ENCODE data around the gene APRT.

APRT gene

DNA sequence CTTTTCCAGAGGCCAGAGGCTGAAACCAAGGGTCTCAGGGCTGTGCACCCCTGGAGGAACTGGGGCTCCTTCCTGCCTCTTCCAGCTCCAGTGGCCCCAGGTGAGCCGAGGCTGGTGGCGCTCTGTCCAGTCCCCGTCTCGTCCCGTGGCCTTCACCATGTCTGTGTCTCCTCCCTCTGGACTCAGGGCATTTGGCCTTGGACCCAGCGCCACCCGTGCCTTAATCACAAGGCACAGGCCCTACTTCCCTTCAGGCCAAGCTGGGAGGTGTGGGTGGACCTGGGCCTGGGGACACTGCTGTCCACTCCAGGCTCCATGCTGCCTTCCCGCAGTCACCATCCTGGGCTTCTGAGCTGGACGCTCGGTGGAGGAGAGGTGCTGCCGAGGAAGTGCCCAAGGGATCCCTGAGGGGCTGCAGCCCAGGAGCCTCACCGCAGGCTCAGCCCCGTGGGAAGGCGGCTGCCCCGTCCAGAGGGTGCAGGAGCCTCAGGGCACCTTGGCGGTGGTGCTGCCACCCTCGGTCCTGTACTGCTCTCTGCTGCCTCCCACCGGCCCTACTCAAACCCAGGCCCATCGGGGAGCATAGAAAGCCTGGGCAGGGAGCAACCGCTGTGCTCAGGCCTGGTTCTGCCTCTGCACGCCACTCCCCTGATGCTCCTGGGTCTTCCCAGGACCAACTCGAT, 9.6 kb upstream of the APRT start:
- DNase-seq: no peak

- no peak for DNase-seq
These were observed 8.8 kb upstream of the APRT start for GRCh38 chr16:88820385-88821025.

DNA sequence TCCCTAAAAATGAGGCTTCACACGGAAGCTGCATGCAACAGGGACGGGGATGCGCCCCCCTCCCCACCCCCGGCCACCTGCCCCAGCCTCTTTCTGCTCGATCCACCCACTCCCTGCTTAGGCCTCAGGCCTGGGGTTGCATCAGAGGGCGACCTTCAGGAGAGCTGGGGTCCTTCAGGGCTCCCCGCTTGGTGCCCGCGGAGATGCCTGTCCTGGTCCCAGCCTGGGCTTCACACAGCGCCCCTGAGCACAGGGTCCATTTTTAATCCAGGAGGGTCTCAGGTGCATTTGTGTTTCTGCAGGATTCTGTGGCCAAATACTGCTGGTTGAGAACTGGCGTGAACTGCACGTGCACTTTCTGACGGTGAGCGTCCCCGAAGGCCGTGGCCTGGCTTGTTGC, 7.4 kb upstream of the APRT start:
- DNase-seq: no peak

DNA sequence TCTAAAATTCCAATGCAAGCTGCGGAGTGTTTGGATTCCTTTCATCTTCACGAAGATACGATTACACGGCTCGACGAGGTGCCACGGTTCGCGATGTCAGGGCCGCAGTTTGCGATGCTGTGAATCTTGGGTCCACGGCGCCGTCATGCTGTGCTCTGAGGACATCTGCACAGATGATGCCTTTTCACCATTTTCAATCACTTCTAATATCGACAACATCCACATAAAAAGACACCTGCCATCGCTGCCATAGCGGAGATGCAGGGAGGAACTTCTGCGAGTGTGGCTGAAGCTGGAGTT, 6.8 kb upstream of the APRT start:
- DNase-seq: no peak

DNA sequence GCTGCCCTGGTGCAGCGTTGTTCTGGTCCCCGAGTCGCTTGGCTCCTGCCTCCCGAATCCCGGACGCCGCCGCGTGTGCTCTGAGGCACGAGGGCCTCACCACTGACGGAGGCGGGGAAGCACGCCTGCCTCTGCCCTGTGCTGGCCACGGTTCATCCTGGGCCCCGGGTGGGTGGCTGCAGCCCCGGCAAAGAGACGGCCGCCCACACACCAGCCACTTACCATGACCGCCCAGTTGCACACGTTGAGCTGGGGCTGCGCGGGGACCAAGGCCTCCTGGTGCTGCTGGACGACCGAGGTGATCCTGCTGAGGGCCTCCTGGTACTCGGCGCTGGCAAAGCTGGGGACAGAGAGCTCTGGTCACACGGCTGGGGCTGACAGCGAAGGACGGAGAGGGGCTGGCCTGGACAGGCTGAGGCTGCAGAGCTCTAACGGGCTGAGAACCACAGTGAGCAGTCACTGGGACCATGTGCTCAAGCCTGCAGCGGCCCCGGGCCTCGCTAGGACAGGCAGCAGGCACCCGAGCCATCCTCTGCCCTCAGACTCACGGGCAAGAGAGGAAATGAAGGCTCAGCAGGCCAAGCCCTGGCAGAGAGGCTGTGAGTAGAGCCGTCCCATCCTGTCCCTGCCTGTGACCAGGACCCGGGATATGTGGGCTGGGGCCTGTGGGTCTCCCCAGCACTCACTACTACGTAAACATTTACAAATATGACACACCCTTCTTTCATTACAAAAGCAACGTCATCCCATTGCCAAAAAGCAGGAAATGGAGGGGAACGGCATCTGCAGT, 6.3 kb upstream of the APRT start:
- DNase-seq: no peak

DNA sequence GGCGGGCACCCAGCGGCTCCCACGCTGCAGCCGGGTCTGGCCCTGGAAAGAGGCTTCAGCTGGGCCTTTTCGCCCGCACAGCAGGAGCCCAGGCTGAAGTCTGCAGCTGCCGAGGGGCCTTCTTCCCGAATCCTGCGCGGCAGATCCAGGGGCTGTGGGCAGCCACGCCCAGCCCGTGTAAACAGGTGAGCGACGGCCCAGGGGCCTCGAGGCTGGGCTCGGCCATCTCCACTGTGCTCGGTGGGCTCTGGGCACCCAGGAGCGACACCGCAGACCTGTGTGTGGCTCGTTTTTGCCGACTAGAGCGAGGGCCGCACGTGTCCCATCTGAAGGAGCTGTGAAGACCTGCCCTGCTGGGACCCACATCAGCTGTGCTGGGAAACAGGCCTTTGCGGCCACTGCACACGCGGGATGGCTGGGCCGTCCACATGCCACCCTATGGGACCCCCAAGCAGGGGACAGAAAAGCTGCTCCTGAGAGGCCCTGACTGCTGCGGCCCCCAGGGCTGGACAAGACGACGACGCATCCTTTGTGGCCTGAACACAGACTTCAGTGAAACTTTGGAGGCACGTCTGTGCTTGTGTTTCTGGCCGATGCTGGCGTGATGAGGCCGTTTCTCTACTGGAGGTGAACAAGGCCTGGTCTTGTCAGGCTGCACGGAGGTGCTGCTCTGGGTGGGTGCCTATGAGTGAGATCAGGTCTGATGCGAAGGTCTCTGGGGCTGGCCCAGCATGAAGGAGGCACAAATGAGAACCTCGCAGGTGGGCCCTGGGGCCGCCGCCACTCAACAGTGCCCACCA, 5.2 kb upstream of the APRT start:
- no peak for DNase-seq

GRCh38 chr16:88815901-88816589, 4.3 kb upstream of the APRT start:
- peak; percentile 49 to 81 for DNase-seq

- no peak for DNase-seq
These were observed 3.5 kb upstream of the APRT start for GRCh38 chr16:88815227-88815626.

DNA sequence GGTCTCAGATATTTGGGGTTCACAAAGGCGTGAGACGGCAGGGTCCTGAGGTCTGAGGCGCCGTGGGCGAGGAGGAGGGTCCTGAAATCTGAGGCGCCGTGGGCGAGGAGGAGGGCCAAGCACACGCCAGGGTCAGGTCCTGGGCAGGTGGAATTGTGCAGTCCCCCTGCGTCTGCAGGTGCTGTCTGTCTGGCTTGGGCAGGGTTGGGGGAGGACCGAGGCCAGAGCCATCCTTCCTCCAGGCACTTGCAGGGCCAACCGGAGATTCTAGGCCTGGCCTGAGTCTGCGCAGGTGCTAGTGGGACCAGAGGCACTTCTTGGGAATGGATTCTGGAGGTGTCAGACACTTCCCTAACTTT, 2.4 kb upstream of the APRT start:
- DNase-seq: no peak

DNA sequence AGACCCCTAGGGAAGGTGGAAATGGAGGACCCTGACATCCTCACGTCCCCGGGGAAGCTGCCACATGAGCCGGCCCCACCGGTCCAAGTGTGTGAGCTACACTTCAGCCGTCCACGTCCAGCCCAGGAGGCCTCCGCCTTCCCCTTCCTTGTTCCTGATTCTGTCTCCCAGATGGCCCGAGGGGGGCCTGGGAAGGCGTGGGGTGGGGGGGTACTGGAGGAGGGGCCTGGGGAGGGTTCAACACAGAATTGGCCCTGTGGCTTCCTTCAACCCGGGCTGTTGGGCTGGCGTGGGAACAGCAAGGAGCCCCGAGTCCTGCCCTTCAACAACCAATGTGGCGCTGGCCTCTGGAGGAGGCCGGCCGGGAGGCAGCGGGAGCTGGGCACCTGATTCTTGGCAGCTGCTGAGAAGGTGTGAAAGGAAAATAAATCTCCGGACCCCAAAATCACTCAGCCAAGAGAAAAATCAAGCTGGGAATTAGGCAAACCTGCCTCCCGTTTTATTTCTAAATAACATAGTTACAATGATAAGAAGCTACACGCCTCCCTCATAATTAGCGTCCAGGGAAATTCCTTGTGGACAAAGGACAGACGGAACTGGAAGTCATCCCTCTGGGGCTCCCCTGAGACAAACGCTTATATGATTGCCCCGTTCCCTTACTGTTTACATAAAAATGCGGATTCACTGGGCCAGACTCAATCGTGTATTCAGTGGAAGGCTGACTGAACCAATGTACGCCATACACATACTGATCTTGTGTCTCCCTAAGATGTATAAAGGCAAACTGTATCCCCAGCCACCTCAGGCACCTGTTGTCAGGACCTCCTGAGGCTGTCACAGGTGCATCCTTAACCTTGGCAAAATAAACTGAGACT, 1.8 kb upstream of the APRT start:
- DNase-seq: no peak

- peak in 1 of 2 experiments; percentile 60 for DNase-seq
These were observed 963 bp upstream of the APRT start for GRCh38 chr16:88812513-88813268.

DNA sequence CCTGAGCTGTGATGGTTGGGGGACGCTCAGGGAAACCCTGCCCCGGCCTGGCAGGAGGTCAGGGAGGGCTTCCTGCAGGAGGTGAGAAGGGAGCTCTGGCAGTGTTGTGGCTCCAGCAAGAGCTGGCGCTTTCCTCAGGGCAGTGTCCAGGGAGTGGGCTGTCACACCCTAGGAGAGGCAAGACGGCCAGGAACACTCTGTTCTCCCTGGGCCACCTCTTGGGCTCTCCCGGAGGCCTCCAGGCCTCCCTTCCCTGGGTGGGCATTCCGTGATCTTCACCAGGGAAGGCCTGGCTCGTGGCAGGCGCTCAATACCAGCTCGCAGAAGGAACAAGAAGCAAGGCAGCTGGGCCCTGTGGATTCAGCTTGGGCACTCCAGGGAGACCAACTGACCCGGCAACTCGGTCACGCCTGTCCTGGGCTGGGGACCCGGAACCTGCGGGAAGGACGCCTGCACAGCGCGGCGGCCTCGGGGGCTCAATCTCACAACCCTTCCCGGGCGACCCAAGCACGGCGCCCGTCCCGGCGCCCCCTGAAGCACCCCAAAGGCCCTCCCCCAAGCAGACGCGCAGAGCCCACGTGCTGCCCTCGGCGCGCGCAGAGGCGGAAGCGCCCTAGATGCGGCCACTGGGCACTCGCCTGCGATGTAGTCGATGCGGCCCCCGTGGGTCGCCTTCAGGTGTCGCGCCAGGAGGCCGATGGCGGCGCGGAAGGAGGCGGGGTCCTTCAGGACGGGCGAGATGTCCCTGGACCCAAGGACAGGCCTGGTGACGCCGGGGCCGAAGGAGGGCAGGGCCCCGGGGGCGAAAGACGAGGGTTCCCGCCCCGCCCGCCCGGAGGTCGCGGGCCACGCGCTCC, 588 bp downstream of the APRT start:
- DNase-seq: peak; percentile 46 to 75

DNA sequence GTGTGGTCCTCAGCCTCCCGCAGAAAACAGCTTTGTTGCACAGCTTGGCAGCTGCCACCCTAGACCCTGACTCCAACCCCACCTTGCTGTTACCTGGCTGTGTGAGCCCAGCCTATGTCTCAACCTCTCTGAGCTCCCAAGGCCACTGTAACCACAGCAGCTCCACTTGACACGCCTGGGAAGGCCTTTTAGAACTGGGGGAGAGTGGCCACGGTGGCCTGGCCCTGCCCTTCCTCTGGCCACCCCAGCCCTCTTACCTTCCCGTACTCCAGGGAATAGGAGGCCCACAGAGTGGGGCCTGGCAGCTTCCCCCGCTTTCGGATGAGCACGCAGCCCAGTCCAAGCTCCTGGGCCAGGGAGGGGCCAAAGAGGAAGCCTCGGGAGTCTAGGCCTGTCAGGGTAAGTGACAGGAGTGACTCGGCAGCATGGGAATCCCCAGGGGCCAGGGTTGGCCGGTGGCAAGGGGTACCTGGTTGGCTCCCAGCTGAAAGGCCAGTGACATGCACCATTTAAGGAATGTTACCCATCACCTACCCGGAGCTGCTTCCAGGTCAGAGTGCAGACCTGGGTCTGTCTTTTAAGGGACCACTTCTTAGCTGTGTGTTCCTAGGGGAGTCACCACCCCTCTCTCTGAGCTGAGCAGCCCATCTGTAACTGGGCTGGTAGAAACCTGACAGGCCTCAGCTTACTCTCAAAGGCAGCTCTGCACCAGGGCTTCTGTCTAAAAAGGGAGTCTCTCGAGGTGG, 1.4 kb downstream of the APRT start:
- no peak for DNase-seq

DNA sequence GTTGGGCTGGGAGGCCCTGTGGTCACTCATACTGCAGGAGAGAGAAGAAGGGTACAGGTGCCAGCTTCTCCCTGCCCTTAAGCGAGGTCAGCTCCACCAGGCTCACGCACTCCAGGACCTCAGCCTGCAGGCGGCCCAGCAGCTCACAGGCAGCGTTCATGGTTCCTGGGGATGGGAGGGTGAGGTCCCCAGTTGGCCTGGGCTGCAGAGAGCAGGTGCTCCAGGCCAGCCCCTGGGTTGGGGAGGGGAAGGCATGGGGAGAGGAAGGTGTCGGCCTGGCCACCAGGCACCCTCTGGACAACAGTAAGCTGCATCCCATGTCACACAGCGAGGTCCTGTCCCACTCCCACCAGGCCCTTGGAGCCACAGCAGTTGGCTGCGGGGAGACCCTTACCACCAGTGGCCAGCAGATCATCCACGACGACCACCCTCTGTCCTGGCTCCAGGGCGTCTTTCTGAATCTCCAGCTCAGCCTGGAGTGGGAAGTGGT, 2.0 kb downstream of the APRT start:
- no peak for DNase-seq

DNA sequence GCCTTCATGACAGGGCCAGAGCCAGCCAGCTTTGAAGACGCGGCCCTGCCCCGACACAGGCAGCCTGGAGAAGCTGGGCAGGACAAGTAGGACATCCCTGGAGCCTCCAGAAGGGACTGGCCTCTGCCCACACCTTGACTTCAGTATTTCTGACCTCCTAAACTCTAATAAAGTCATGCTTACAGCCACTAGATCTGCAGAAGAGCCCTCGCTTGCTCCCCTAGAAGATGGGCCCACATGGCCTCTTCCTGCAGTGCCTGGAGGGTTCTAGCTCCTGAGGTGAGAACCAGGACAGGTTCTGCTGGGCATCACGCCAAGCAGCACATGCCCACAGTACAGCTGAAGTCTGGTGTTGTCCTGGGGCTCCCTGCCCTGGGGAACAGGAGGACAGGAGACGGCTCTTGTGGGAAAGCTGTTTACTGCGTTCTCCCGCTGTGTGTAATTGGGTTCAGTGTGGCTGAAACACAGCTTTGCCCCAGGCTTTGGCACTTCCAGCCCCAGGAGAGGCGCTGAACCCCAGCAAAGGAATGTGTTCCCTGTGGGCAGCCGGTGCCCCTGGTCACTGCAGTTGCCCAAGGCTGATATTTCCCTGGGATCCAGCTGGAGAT, 2.6 kb downstream of the APRT start:
- DNase-seq: peak in 1 of 2 experiments; percentile 51

GRCh38 chr16:88807626-88808453, 3.9 kb downstream of the APRT start:
- DNase-seq: no peak

DNA sequence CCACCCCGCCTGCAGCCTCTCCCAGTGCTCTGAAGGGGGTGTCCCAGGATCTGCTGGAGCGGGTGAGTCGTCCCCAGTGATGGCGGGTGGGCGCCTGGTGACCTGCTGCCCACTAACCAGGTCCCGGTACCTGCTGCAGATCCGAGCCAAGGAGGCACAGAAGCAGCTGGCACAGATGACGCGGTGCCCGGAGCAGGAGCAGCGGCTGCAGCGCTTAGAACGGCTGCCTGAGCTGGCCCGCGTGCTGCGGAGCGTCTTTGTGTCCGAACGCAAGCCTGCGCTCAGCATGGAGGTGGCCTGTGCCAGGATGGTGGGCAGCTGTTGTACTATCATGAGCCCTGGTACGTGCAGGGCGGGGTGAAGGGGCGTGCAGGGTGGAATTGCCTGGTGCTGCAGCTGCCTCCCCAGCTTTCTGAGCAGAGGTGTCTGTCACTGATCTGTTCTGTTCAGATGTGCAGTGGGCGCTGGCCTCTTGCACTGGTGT, 4.5 kb downstream of the APRT start:
- no peak for DNase-seq
